PC-9 (cell line): ENCODE measurements around the gene SCAP. TPM values are rescaled to one million over a fixed set of nuclear protein-coding genes. Genes with fewer than 3 reads are reported as not detected.
"Not testable (repeated sequence)": the region's sequence is repeated elsewhere in the genome, so short reads cannot be mapped to it uniquely, and the experiment has no call there.

Experiments used
- BruUV-seq: library from RNA; stranded (reverse); fragments of 400-500 nt; replicated peaks from 2 replicates; lab custom pipeline; 2021; lab: Mats Ljungman, UMichigan
- CTCF ChIA-PET: fragments of 300-600 bp; sonication (Branson Sonifier 250); formaldehyde crosslinking; loops from one replicate; lab custom pipeline; 2022; ENCODE audit warnings: antibody characterized with exemption; lab: Charles Lee
- POLR2A ChIA-PET: fragments of 300-600 bp; sonication (Branson Sonifier 250); formaldehyde crosslinking; loops from one replicate; lab custom pipeline; 2022; ENCODE audit warnings: antibody characterized with exemption; ENCODE audit not compliant: unreplicated experiment; lab: Charles Lee
- DNase-seq, 2 experiments: peaks; one replicate each; pipeline versions ENCODE4 v3.0.0 to v3.0.0-alpha.2; 2015 to 2022; ENCODE audit warnings: mixed read lengths in 1 of 2
- H2AFZ ChIP-seq: fragments of 200-600 bp; sonication (generic); 2 replicates; pipeline ENCODE4 v1.8.1; 2017; ENCODE audit warnings: antibody characterized with exemption
- H3F3A ChIP-seq: fragments of 200-600 bp; sonication (generic); 2 replicates; pipeline ENCODE4 v1.8.1; 2017; ENCODE audit warnings: antibody characterized with exemption, mild to moderate bottlenecking, low read depth; ENCODE audit not compliant: insufficient read depth
- H3K27ac ChIP-seq: fragments of 200-600 bp; sonication (generic); 2 replicates; pipeline ENCODE4 v1.6.1; 2016; ENCODE audit warnings: mixed run types
- H3K27me3 ChIP-seq: fragments of 200-600 bp; sonication (generic); 2 replicates; pipeline ENCODE4 v1.6.1; 2016; ENCODE audit warnings: low read depth, mixed run types; ENCODE audit not compliant: insufficient read depth
- H3K36me3 ChIP-seq: fragments of 200-600 bp; sonication (generic); 2 replicates; pipeline ENCODE4 v1.6.1; 2016; ENCODE audit warnings: low read depth, mixed run types
- H3K4me1 ChIP-seq: fragments of 200-600 bp; sonication (generic); replicated peaks from 2 replicates; pipeline ENCODE4 v1.6.1; 2016; ENCODE audit warnings: mixed run types; ENCODE audit not compliant: insufficient read depth
- H3K4me2 ChIP-seq: fragments of 200-600 bp; sonication (generic); 2 replicates; pipeline ENCODE4 v1.6.1; 2017; ENCODE audit warnings: mixed run types
- H3K4me3 ChIP-seq: fragments of 200-600 bp; sonication (generic); 2 replicates; pipeline ENCODE4 v1.6.1; 2016; ENCODE audit warnings: mixed run types
- H3K79me2 ChIP-seq: fragments of 200-600 bp; sonication (generic); 2 replicates; pipeline ENCODE4 v1.6.1; 2017; ENCODE audit warnings: low read depth, mixed run types
- H3K9me2 ChIP-seq: fragments of 200-600 bp; sonication (generic); 2 replicates; pipeline ENCODE4 v1.8.1; 2017; ENCODE audit warnings: mild to moderate bottlenecking; ENCODE audit not compliant: insufficient read depth
- H3K9me3 ChIP-seq: fragments of 200-600 bp; sonication (generic); 2 replicates; pipeline ENCODE4 v1.8.1; 2016; ENCODE audit warnings: low read depth; ENCODE audit not compliant: insufficient read depth
- H4K20me1 ChIP-seq: fragments of 200-600 bp; sonication (generic); 2 replicates; pipeline ENCODE4 v1.8.1; 2017; ENCODE audit not compliant: insufficient read depth
- CTCF ChIP-seq: fragments of 200-600 bp; sonication (generic); conservative IDR thresholded peaks from 2 replicates; pipeline ENCODE4 v1.6.1; 2017; ENCODE audit warnings: mixed run types, antibody characterized with exemption, mild to moderate bottlenecking, moderate library complexity
- EZH2 ChIP-seq: fragments of 200-600 bp; sonication (generic); IDR thresholded peaks from 2 replicates; pipeline ENCODE4 v1.8.0; 2017; ENCODE audit warnings: antibody characterized with exemption, low read depth
- intact Hi-C: fragments of 100-400 bp; cut with micrococcal nuclease; formaldehyde crosslinking; loops from one replicate; pipeline ENCODE4 v1.10.0; 2022; ENCODE audit not compliant: unreplicated experiment
- total RNA-seq: library from RNA; stranded (reverse); gene quantifications from 2 replicates; pipeline ENCODE4 v1.2.3, GENCODE V29; 2021

The SCAP gene
- total RNA-seq, 1 experiment from 2014 or later = 71.5 TPM

GRCh38 chr3:47469616-47470015, 6.1 kb downstream of the SCAP start:
- H3K9me2 ChIP-seq = no peaks in the 10 kb centered on the region
- CTCF ChIA-PET = no interaction called here
- no peak overlapping the region for H3K27ac ChIP-seq
- peaks cover 12% of the 10 kb centered on the region; the same call in 1 of the 2 replicates for H3K4me1 ChIP-seq
- no peaks in the 10 kb centered on the region for H3K36me3 ChIP-seq
- no peak for DNase-seq
- no peak overlapping the region for H2AFZ ChIP-seq
- TF ChIP-seq CTCF (no peak), EZH2 (no peak)
- peaks cover 13% of the 10 kb centered on the region; the same call in 1 of the 2 replicates for H4K20me1 ChIP-seq
- H3K4me2 ChIP-seq = no peak overlapping the region
- no peak overlapping the region for H3K4me3 ChIP-seq
- intact Hi-C loops = no loop called here
- no TSS peak for BruUV-seq
- no peaks in the 10 kb centered on the region; the same call in 1 of the 2 replicates for H3K9me3 ChIP-seq
- H3K27me3 ChIP-seq = no peaks in the 10 kb centered on the region
- POLR2A ChIA-PET = interaction anchor here (0.7 kb wide), 1 partner anchor 56 kb away, joined by 5 read pairs; no protein-coding TSS in a partner anchor
- H3K79me2 ChIP-seq = peaks cover 84% of the 10 kb centered on the region
- H3F3A ChIP-seq = peaks cover 8% of the 10 kb centered on the region; the same call in 1 of the 2 replicates

GRCh38 chr3:47468315-47468714, 7.4 kb downstream of the SCAP start:
- DNase-seq, H3K36me3 ChIP-seq, CTCF ChIA-PET, H3K9me3 ChIP-seq, H3F3A ChIP-seq, H3K27me3 ChIP-seq, H3K27ac ChIP-seq, H3K4me2 ChIP-seq, BruUV-seq, H2AFZ ChIP-seq, H4K20me1 ChIP-seq, H3K4me1 ChIP-seq, H3K4me3 ChIP-seq, H3K9me2 ChIP-seq, intact Hi-C loops, POLR2A ChIA-PET: not testable (repeated sequence)
- peaks cover 80% of the 10 kb centered on the region for H3K79me2 ChIP-seq

GRCh38 chr3:47464588-47464987, 11.2 kb downstream of the SCAP start:
- H3K9me3 ChIP-seq = no peaks in the 10 kb centered on the region; the same call in 1 of the 2 replicates
- intact Hi-C loops = no loop called here
- CTCF ChIA-PET = no interaction called here

GRCh38 chr3:47459534-47460085, 16.1 kb downstream of the SCAP start:
- H3K9me3 ChIP-seq, BruUV-seq, POLR2A ChIA-PET, intact Hi-C loops, CTCF ChIA-PET, H3K4me2 ChIP-seq, H3K4me3 ChIP-seq, H3K4me1 ChIP-seq, H3K27me3 ChIP-seq, H3K9me2 ChIP-seq, H4K20me1 ChIP-seq, H3F3A ChIP-seq, H3K36me3 ChIP-seq, H3K27ac ChIP-seq, DNase-seq, H2AFZ ChIP-seq: not testable (repeated sequence)
- peaks cover 56% of the 10 kb centered on the region for H3K79me2 ChIP-seq

More at GRCh38 chr3:47464588-47464987, 11.2 kb downstream of the SCAP start:
- H3K4me3 ChIP-seq = no peak overlapping the region
- peaks cover 71% of the 10 kb centered on the region for H3K79me2 ChIP-seq
- BruUV-seq = no TSS peak
- H3K27me3 ChIP-seq = no peaks in the 10 kb centered on the region
- H4K20me1 ChIP-seq = no peaks in the 10 kb centered on the region; the same call in 1 of the 2 replicates
- TF ChIP-seq EZH2 = no peak
- TF ChIP-seq CTCF = no peak
- DNase-seq = no peak
- H3K4me2 ChIP-seq = no peak overlapping the region
- H2AFZ ChIP-seq = no peak overlapping the region
- 0 out of 2 replicates have a peak, but pooled peaks cover 6% of the 10 kb centered on the region for H3K4me1 ChIP-seq
- POLR2A ChIA-PET = no interaction called here
- peaks cover 8% of the 10 kb centered on the region; the same call in 1 of the 2 replicates for H3F3A ChIP-seq
- H3K27ac ChIP-seq = no peak overlapping the region
- no peaks in the 10 kb centered on the region for H3K9me2 ChIP-seq
- no peaks in the 10 kb centered on the region for H3K36me3 ChIP-seq
